DOHH2 (cell line): ENCODE data around the gene LILRB1.

Experiments used
- H3F3A ChIP-seq: fragments of 200-600 bp; sonication (generic), shearing (Covaris generic); 2 replicates; pipeline ENCODE4 v1.6.0; 2016; ENCODE audit warnings: antibody characterized with exemption, mild to moderate bottlenecking; ENCODE audit not compliant: control insufficient read depth, insufficient read depth
- H3K27ac ChIP-seq: fragments of 200-600 bp; sonication (generic); 2 replicates; pipeline ENCODE4 v1.5.1; 2014; ENCODE audit warnings: low read depth, mild to moderate bottlenecking, low read length, moderate library complexity
- H3K27me3 ChIP-seq: fragments of 200-600 bp; sonication (generic); 2 replicates; pipeline ENCODE4 v1.6.1; 2014; ENCODE audit warnings: mild to moderate bottlenecking, low read length, mixed read lengths; ENCODE audit not compliant: control insufficient read depth
- H3K36me3 ChIP-seq: fragments of 200-600 bp; sonication (generic); 2 replicates; pipeline ENCODE4 v1.6.1; 2014; ENCODE audit warnings: mild to moderate bottlenecking, low read length, moderate library complexity, mixed read lengths; ENCODE audit not compliant: control insufficient read depth
- H3K4me1 ChIP-seq: fragments of 200-600 bp; sonication (generic); 2 replicates; pipeline ENCODE4 v1.6.1; 2014; ENCODE audit warnings: mild to moderate bottlenecking, low read length, mixed read lengths; ENCODE audit not compliant: control insufficient read depth
- H3K4me2 ChIP-seq: fragments of 200-600 bp; sonication (generic); 2 replicates; pipeline ENCODE4 v1.6.0; 2014; ENCODE audit warnings: mild to moderate bottlenecking, low read length, moderate library complexity
- H3K4me3 ChIP-seq: fragments of 200-600 bp; sonication (generic); 2 replicates; pipeline ENCODE4 v1.5.1; 2014; ENCODE audit warnings: mild to moderate bottlenecking, low read length, mixed read lengths
- H3K79me2 ChIP-seq: fragments of 200-600 bp; sonication (generic); 2 replicates; pipeline ENCODE4 v1.6.1; 2014; ENCODE audit warnings: mild to moderate bottlenecking, low read length, mixed read lengths; ENCODE audit not compliant: control insufficient read depth
- H3K9me2 ChIP-seq: fragments of 200-600 bp; sonication (generic); replicated peaks from 2 replicates; pipeline ENCODE4 v1.6.1; 2014; ENCODE audit warnings: mild to moderate bottlenecking, low read length, mixed read lengths; ENCODE audit not compliant: control insufficient read depth
- H3K9me3 ChIP-seq: fragments of 200-600 bp; sonication (generic); 2 replicates; pipeline ENCODE4 v1.6.1; 2014; ENCODE audit warnings: antibody characterized with exemption, low read length, mixed read lengths; ENCODE audit not compliant: control insufficient read depth, insufficient read depth
- H4K20me1 ChIP-seq: fragments of 200-600 bp; sonication (generic); 2 replicates; pipeline ENCODE4 v1.6.0; 2014; ENCODE audit warnings: low read depth, mild to moderate bottlenecking, antibody characterized with exemption, low read length, moderate library complexity; ENCODE audit not compliant: control insufficient read depth, insufficient read depth
- EZH2phosphoT487 ChIP-seq: fragments of 200-600 bp; sonication (generic); IDR thresholded peaks from 2 replicates; pipeline ENCODE4 v1.6.1; 2017; ENCODE audit warnings: borderline replicate concordance, mild to moderate bottlenecking, antibody characterized with exemption, low read length, moderate library complexity, mixed read lengths
- TF ChIP-seq, protein P1 (sequence below): fragments of 200-600 bp; sonication (generic); IDR thresholded peaks from one replicate; pipeline ENCODE4 v1.5.1; 2014; ENCODE audit warnings: antibody characterized with exemption, mild to moderate bottlenecking, low read depth, low read length; ENCODE audit not compliant: poor library complexity, severe bottlenecking

LILRB1 gene

DNA sequence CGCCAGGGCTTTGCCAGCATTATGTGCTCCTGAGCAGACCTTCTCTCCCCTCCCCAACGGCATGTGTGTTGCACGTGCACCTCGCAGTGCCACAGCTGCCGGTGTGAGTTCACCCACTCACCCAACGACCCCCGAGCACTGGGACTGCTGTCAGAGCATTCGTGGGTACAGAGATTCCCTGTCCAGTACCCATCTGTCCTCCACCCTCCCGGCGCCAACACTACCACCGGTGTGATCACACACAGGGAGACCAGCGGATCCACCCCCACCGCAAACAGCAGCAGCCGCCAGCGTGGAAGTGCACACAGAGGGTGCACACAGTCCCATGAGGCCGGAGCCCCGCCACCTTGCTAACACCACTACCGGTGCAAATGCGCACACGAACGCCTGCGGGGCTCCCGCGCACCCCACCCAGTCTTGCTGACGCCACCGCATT, 20.9 kb upstream of the LILRB1 start:
- H3K79me2 ChIP-seq, result no peaks in the 10 kb centered on the region
- H3K9me2 ChIP-seq, result no peaks in the 10 kb centered on the region
- H3K4me1 ChIP-seq, result peaks cover 56% of the 10 kb centered on the region
- H3K36me3 ChIP-seq, result no peaks in the 10 kb centered on the region
- no peak overlapping the region for H3K4me2 ChIP-seq
- H4K20me1 ChIP-seq, result no peaks in the 10 kb centered on the region
- no peaks in the 10 kb centered on the region for H3K27me3 ChIP-seq
- no peak overlapping the region for H3K4me3 ChIP-seq
- peaks cover 20% of the 10 kb centered on the region; the same call in 1 of the 2 replicates for H3K9me3 ChIP-seq
- peaks cover 8% of the 10 kb centered on the region for H3F3A ChIP-seq
- H3K27ac ChIP-seq, result no peak overlapping the region
- TF ChIP-seq, protein P1, sequence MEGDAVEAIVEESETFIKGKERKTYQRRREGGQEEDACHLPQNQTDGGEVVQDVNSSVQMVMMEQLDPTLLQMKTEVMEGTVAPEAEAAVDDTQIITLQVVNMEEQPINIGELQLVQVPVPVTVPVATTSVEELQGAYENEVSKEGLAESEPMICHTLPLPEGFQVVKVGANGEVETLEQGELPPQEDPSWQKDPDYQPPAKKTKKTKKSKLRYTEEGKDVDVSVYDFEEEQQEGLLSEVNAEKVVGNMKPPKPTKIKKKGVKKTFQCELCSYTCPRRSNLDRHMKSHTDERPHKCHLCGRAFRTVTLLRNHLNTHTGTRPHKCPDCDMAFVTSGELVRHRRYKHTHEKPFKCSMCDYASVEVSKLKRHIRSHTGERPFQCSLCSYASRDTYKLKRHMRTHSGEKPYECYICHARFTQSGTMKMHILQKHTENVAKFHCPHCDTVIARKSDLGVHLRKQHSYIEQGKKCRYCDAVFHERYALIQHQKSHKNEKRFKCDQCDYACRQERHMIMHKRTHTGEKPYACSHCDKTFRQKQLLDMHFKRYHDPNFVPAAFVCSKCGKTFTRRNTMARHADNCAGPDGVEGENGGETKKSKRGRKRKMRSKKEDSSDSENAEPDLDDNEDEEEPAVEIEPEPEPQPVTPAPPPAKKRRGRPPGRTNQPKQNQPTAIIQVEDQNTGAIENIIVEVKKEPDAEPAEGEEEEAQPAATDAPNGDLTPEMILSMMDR, result no peak
- TF ChIP-seq EZH2phosphoT487, result no peak

GRCh38 chr19:54612428-54612827, 17.9 kb upstream of the LILRB1 start:
- Histone ChIP-seq H3K36me3 (peaks cover 5% of the 10 kb centered on the region; the same call in 1 of the 2 replicates), H3F3A (peaks cover 25% of the 10 kb centered on the region), H3K4me3 (peak overlapping the region; percentile 31), H4K20me1 (no peaks in the 10 kb centered on the region), H3K27ac (peak overlapping the region; percentile 36), H3K4me2 (peak overlapping the region; percentile 47), H3K79me2 (peaks cover 8% of the 10 kb centered on the region), H3K4me1 (peaks cover 60% of the 10 kb centered on the region), H3K9me2 (no peaks in the 10 kb centered on the region), H3K9me3 (peaks cover 20% of the 10 kb centered on the region; the same call in 1 of the 2 replicates), H3K27me3 (no peaks in the 10 kb centered on the region)
- TF ChIP-seq, protein P1, result no peak
- no peak for TF ChIP-seq EZH2phosphoT487

DNA sequence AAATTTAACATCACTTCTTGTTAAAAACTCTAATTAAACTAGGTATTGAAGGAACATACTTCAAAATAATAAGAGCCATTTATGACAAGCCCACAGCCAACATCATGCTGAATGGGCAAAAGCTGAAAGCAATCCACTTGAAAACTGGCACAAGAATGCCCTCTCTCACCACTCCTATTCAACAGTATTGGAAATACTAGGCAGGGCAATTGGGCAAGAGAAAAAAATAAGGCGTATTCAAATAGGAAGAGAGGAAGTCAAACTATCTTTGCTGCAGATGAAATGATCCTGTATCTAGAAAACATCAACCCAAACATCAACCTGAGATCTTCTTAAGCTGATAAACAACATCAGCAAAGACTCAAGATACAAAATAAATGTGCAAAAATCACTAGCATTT, 15.6 kb upstream of the LILRB1 start:
- no peaks in the 10 kb centered on the region for H3K9me2 ChIP-seq
- H3F3A ChIP-seq, result peaks cover 31% of the 10 kb centered on the region
- peaks cover 11% of the 10 kb centered on the region; the same call in 1 of the 2 replicates for H3K36me3 ChIP-seq
- peak overlapping the region; percentile 96; the same call in 1 of the 2 replicates for H3K27ac ChIP-seq
- peaks cover 56% of the 10 kb centered on the region for H3K4me1 ChIP-seq
- TF ChIP-seq, protein P1, result no peak
- no peak for TF ChIP-seq EZH2phosphoT487
- no peaks in the 10 kb centered on the region for H3K27me3 ChIP-seq
- peaks cover 20% of the 10 kb centered on the region; the same call in 1 of the 2 replicates for H3K9me3 ChIP-seq
- peak overlapping the region; percentile 3; the same call in 1 of the 2 replicates for H3K4me2 ChIP-seq
- peaks cover 31% of the 10 kb centered on the region for H3K79me2 ChIP-seq
- no peak overlapping the region; the same call in 1 of the 2 replicates for H3K4me3 ChIP-seq
- H4K20me1 ChIP-seq, result no peaks in the 10 kb centered on the region
